Fibroblast of lung (primary cell): ENCODE measurements around the gene SRR. TPM values are rescaled to one million over a fixed set of nuclear protein-coding genes. Genes with fewer than 3 reads are reported as not detected.

Experiments used
- DNase-seq, 2 donors: peaks; one replicate each; pipeline versions ENCODE4 v3.0.0 to v3.0.0-alpha.2; 2010; ENCODE audit warnings: low read depth in 2 of 2
- H2AFZ ChIP-seq: 2 replicates; pipeline ENCODE4 v1.5.1; 2012; ENCODE audit warnings: low read length, control low read depth, inconsistent platforms
- H3K27ac ChIP-seq: 2 replicates; pipeline ENCODE4 v1.5.1; 2011; ENCODE audit warnings: low read length, control low read depth; ENCODE audit not compliant: insufficient read depth
- H3K27me3 ChIP-seq: 2 replicates; pipeline ENCODE4 v1.5.1; 2011; ENCODE audit warnings: mild to moderate bottlenecking, low read length; ENCODE audit not compliant: control insufficient read depth, insufficient read depth
- H3K36me3 ChIP-seq: 2 replicates; pipeline ENCODE4 v1.5.1; 2011; ENCODE audit warnings: low read length; ENCODE audit not compliant: control insufficient read depth, insufficient read depth
- H3K4me1 ChIP-seq: 2 replicates; pipeline ENCODE4 v1.5.1; 2011; ENCODE audit warnings: low read length; ENCODE audit not compliant: control insufficient read depth, insufficient read depth; ENCODE audit errors: extremely low read depth
- H3K4me2 ChIP-seq: 2 replicates; pipeline ENCODE4 v1.5.1; 2011; ENCODE audit warnings: low read length, control low read depth; ENCODE audit not compliant: insufficient read depth; ENCODE audit errors: extremely low read depth
- H3K4me3 ChIP-seq, 4 experiments: fragments of 200-600 bp in 1 of 4; sonication (generic) in 1 of 4; replicated peaks in 1 of 4; 2 replicates each; pipeline ENCODE4 v1.5.1; 2011 to 2016; ENCODE audit warnings: low read length in 4 of 4, low read depth in 3 of 4, mild to moderate bottlenecking in 3 of 4, control low read depth in 2 of 4, inconsistent platforms in 1 of 4, mixed read lengths in 1 of 4; ENCODE audit not compliant: insufficient read depth in 1 of 4; ENCODE audit errors: control extremely low read depth in 1 of 4
- H3K79me2 ChIP-seq: 2 replicates; pipeline ENCODE4 v1.5.1; 2012; ENCODE audit warnings: mild to moderate bottlenecking, low read length, inconsistent platforms; ENCODE audit not compliant: control insufficient read depth, insufficient read depth
- H3K9ac ChIP-seq: 2 replicates; pipeline ENCODE4 v1.5.1; 2011; ENCODE audit warnings: mild to moderate bottlenecking, low read length, control low read depth; ENCODE audit not compliant: insufficient read depth
- H3K9me3 ChIP-seq: 2 replicates; pipeline ENCODE4 v1.5.1; 2012; ENCODE audit warnings: low read depth, low read length; ENCODE audit not compliant: control insufficient read depth, insufficient read depth
- H4K20me1 ChIP-seq: 2 replicates; pipeline ENCODE4 v1.5.1; 2011; ENCODE audit warnings: low read length; ENCODE audit not compliant: control insufficient read depth, insufficient read depth; ENCODE audit errors: extremely low read depth
- CTCF ChIP-seq, 2 donors: IDR thresholded peaks in 1 of 2; conservative IDR thresholded peaks in 1 of 2; 1 replicate in 1 of 2; 2 replicates in 1 of 2; pipeline ENCODE4 v1.5.1; 2011 to 2012; ENCODE audit warnings: low read length in 2 of 2, control low read depth in 1 of 2, inconsistent platforms in 1 of 2, low read depth in 1 of 2, mild to moderate bottlenecking in 1 of 2
- EZH2 ChIP-seq: IDR thresholded peaks from 2 replicates; pipeline ENCODE4 v1.5.1; 2012; ENCODE audit warnings: low read length, control low read depth, mild to moderate bottlenecking; ENCODE audit errors: missing control alignments
- polyA plus RNA-seq, 2 donors: library from polyadenylated mRNA; depleted of rRNA in 1 of 2; stranded (reverse) in 1 of 2; unstranded in 1 of 2; fragments of >200 nt; gene quantifications; 2 replicates each; pipeline ENCODE4 v1.2.1, GENCODE V29; 2011 to 2012; ENCODE audit warnings: missing spikeins in 1 of 2
- total RNA-seq: library from RNA; depleted of rRNA; stranded (reverse); fragments of >200 nt; gene quantifications from 2 replicates; pipeline ENCODE4 v1.2.1, GENCODE V29; 2014

Gene SRR
- total and polyA plus RNA-seq, 2 donors (not counting 1 experiment from before 2014, with no cell fraction given): 15.0 to 22.3 TPM

GRCh38 chr17:2369551-2370210, 65.9 kb downstream of the SRR start:
- Histone ChIP-seq H3K9me3 (no peaks in the 10 kb centered on the region), H3K27me3 (no peaks in the 10 kb centered on the region), H3K4me1 (no peaks in the 10 kb centered on the region), H3K9ac (no peak overlapping the region), H3K79me2 (no peaks in the 10 kb centered on the region), H3K36me3 (peaks cover 6% of the 10 kb centered on the region), H3K4me2 (no peak overlapping the region), H2AFZ (no peak overlapping the region), H4K20me1 (no peaks in the 10 kb centered on the region), H3K27ac (no peak overlapping the region), H3K4me3 (no peak overlapping the region)
- TF ChIP-seq CTCF (conservative IDR thresholded peaks at IDR 0.05 in 1 of 2, IDR thresholded peaks at IDR 0.05 in 1 of 2; ENCODE audit: low read depth in 1 of 2, low read length in 2 of 2) (peak in 1 of 2 donors; percentile 9), EZH2 (no peak)
- peak in 1 of 2 donors; percentile 32 for DNase-seq

- H3K9ac ChIP-seq: no peak overlapping the region
- no peak overlapping the region for H3K27ac ChIP-seq
- H4K20me1 ChIP-seq: no peaks in the 10 kb centered on the region
- no peaks in the 10 kb centered on the region for H3K9me3 ChIP-seq
- H3K36me3 ChIP-seq: peaks cover 8% of the 10 kb centered on the region
- no peak overlapping the region for H2AFZ ChIP-seq
- H3K27me3 ChIP-seq: no peaks in the 10 kb centered on the region
- H3K4me1 ChIP-seq: no peaks in the 10 kb centered on the region
- H3K4me3 ChIP-seq: no peak overlapping the region
- DNase-seq: no peak
- H3K4me2 ChIP-seq: no peak overlapping the region
- TF ChIP-seq CTCF (conservative IDR thresholded peaks at IDR 0.05 in 1 of 2, IDR thresholded peaks at IDR 0.05 in 1 of 2; ENCODE audit: low read depth in 1 of 2, low read length in 2 of 2) (no peak), EZH2 (no peak)
- H3K79me2 ChIP-seq: no peaks in the 10 kb centered on the region
These were observed 66.5 kb downstream of the SRR start for GRCh38 chr17:2370211-2370589.

GRCh38 chr17:2371183-2372130, 67.7 kb downstream of the SRR start:
- DNase-seq: no peak
- Histone ChIP-seq H3K79me2 (no peaks in the 10 kb centered on the region), H3K4me2 (no peak overlapping the region), H3K36me3 (peaks cover 8% of the 10 kb centered on the region), H3K9me3 (no peaks in the 10 kb centered on the region), H3K4me1 (no peaks in the 10 kb centered on the region), H4K20me1 (no peaks in the 10 kb centered on the region), H3K4me3 (no peak overlapping the region), H3K9ac (no peak overlapping the region), H3K27ac (no peak overlapping the region), H2AFZ (no peak overlapping the region), H3K27me3 (no peaks in the 10 kb centered on the region)
- TF ChIP-seq CTCF (conservative IDR thresholded peaks at IDR 0.05 in 1 of 2, IDR thresholded peaks at IDR 0.05 in 1 of 2; ENCODE audit: low read depth in 1 of 2, low read length in 2 of 2) (no peak), EZH2 (no peak)
